Fibroblast of lung (primary cell): Measurements from ENCODE around the gene RAPH1.

Source experiments
- CTCF ChIP-seq, 2 donors: IDR thresholded peaks in 1 of 2; conservative IDR thresholded peaks in 1 of 2; 1 replicate in 1 of 2; 2 replicates in 1 of 2; pipeline ENCODE4 v1.5.1; 2011 to 2012; ENCODE audit warnings: low read length in 2 of 2, control low read depth in 1 of 2, inconsistent platforms in 1 of 2, low read depth in 1 of 2, mild to moderate bottlenecking in 1 of 2
- EZH2 ChIP-seq: IDR thresholded peaks from 2 replicates; pipeline ENCODE4 v1.5.1; 2012; ENCODE audit warnings: low read length, control low read depth, mild to moderate bottlenecking; ENCODE audit errors: missing control alignments

GRCh38 chr2:203584784-203585183 lies 49.7 kb upstream of the RAPH1 start:
- TF ChIP-seq EZH2 = no peak
- no peak for TF ChIP-seq CTCF (conservative IDR thresholded peaks at IDR 0.05 in 1 of 2, IDR thresholded peaks at IDR 0.05 in 1 of 2; ENCODE audit: low read depth in 1 of 2, low read length in 2 of 2)
